Kidney glomerular epithelial cell (primary cell): ENCODE results near the gene SREK1IP1.

Source experiments
- DNase-seq: peaks from one replicate; lab custom pipeline; 2025; lab: John Stamatoyannopoulos, UW

The SREK1IP1 gene

GRCh38 chr5:64682608-64683007, 85.9 kb downstream of the SREK1IP1 start:
- no peak for DNase-seq

GRCh38 chr5:64680289-64680688, 88.2 kb downstream of the SREK1IP1 start:
- no peak for DNase-seq

- DNase-seq, result no peak
Observed at GRCh38 chr5:64678374-64678773, 90.1 kb downstream of the SREK1IP1 start.

- DNase-seq, result no peak
Observed at GRCh38 chr5:64671678-64672077, 96.8 kb downstream of the SREK1IP1 start.

- DNase-seq, result no peak
Observed at GRCh38 chr5:64670277-64670676, 98.2 kb downstream of the SREK1IP1 start.
